Keratinocyte (primary cell): ENCODE results near the gene HES7. TPM values are rescaled to one million over a fixed set of nuclear protein-coding genes. Genes with fewer than 3 reads are reported as not detected.

ENCODE experiments used
- DNase-seq: peaks from one replicate; pipeline ENCODE4 v3.0.0-alpha.2; 2011; ENCODE audit warnings: low read depth, missing footprints, low spot score
- FAIRE-seq: peaks from 2 replicates; lab custom pipeline; 2011; peaks lifted over from hg19 to GRCh38; lab: Jason Lieb, UNC
- H2AFZ ChIP-seq: 2 replicates; pipeline ENCODE4 v1.6.0; 2012; ENCODE audit warnings: low read length, control low read depth, inconsistent platforms; ENCODE audit not compliant: control insufficient read depth
- H3K27ac ChIP-seq: 2 replicates; pipeline ENCODE4 v1.5.1; 2011; ENCODE audit warnings: low read length; ENCODE audit not compliant: control insufficient read depth, insufficient read depth
- H3K27me3 ChIP-seq: 3 replicates; pipeline ENCODE4 v1.6.0; 2011; ENCODE audit warnings: low read length; ENCODE audit not compliant: control insufficient read depth, insufficient read depth; ENCODE audit errors: extremely low read depth
- H3K36me3 ChIP-seq, 2 experiments: 2 replicates in 1 of 2; 3 replicates in 1 of 2; pipeline ENCODE4 v1.5.1; 2011; ENCODE audit warnings: low read length in 2 of 2, mild to moderate bottlenecking in 1 of 2; ENCODE audit not compliant: control insufficient read depth in 2 of 2, insufficient read depth in 2 of 2; ENCODE audit errors: extremely low read depth in 1 of 2
- H3K4me1 ChIP-seq: 3 replicates; pipeline ENCODE4 v1.5.1; 2011; ENCODE audit warnings: low read length; ENCODE audit not compliant: control insufficient read depth, insufficient read depth; ENCODE audit errors: extremely low read depth
- H3K4me2 ChIP-seq: 3 replicates; pipeline ENCODE4 v1.6.0; 2011; ENCODE audit warnings: low read depth, low read length; ENCODE audit not compliant: control insufficient read depth, insufficient read depth; ENCODE audit errors: extremely low read depth
- H3K4me3 ChIP-seq, 3 experiments: fragments of 200-600 bp in 1 of 3; sonication (generic) in 1 of 3; 2 replicates in 2 of 3; 3 replicates in 1 of 3; pipeline ENCODE4 v1.5.1; 2011 to 2016; ENCODE audit warnings: low read length in 3 of 3, mild to moderate bottlenecking in 3 of 3, control low read depth in 2 of 3, inconsistent platforms in 1 of 3, low read depth in 1 of 3, mixed read lengths in 1 of 3, mixed run types in 1 of 3, moderate library complexity in 1 of 3; ENCODE audit not compliant: control insufficient read depth in 2 of 3, insufficient read depth in 2 of 3; ENCODE audit errors: extremely low read depth in 1 of 3
- H3K79me2 ChIP-seq: 2 replicates; pipeline ENCODE4 v1.6.0; 2012; ENCODE audit warnings: low read length; ENCODE audit not compliant: control insufficient read depth, insufficient read depth
- H3K9ac ChIP-seq: 3 replicates; pipeline ENCODE4 v1.6.0; 2011; ENCODE audit warnings: low read length; ENCODE audit not compliant: control insufficient read depth, insufficient read depth; ENCODE audit errors: extremely low read depth
- H3K9me1 ChIP-seq: 3 replicates; pipeline ENCODE4 v1.6.0; 2011; ENCODE audit warnings: low read length; ENCODE audit not compliant: control insufficient read depth, insufficient read depth; ENCODE audit errors: extremely low read depth
- H3K9me3 ChIP-seq: 2 replicates; pipeline ENCODE4 v1.5.1; 2012; ENCODE audit warnings: low read depth, low read length; ENCODE audit not compliant: control insufficient read depth
- H4K20me1 ChIP-seq: 3 replicates; pipeline ENCODE4 v1.6.0; 2011; ENCODE audit warnings: low read length; ENCODE audit not compliant: control insufficient read depth, insufficient read depth; ENCODE audit errors: extremely low read depth
- EZH2 ChIP-seq: IDR thresholded peaks from one replicate; pipeline ENCODE4 v1.6.1; 2012; ENCODE audit warnings: inconsistent platforms, mild to moderate bottlenecking, low read length, moderate library complexity
- dilution Hi-C: fragments of 300-500 bp; cut with MboI; formaldehyde crosslinking; loops from one replicate; pipeline ENCODE4 v1.7.0; 2020; ENCODE audit warnings: low sequenced_read_pairs; ENCODE audit not compliant: extremely low pct_ligation_motif_present
- polyA plus RNA-seq, 5 experiments: library from polyadenylated mRNA; depleted of rRNA in 3 of 5; stranded (reverse) in 3 of 5; stranded (forward) in 1 of 5; unstranded in 1 of 5; fragments of >200 nt; gene quantifications; 1 replicate in 1 of 5; 2 replicates in 3 of 5; 3 replicates in 1 of 5; pipeline versions ENCODE4 v1.2.1 to v1.2.3, GENCODE V29; 2011 to 2012; ENCODE audit warnings: missing spikeins in 2 of 5, low read depth in 1 of 5, low replicate concordance in 1 of 5
- TF ChIP-seq, protein P1 (sequence below), 3 experiments: IDR thresholded peaks in 1 of 3; conservative IDR thresholded peaks in 1 of 3; optimal IDR thresholded peaks in 1 of 3; 2 replicates in 2 of 3; 3 replicates in 1 of 3; pipeline versions ENCODE3 to v1.5.1; 2011; ENCODE audit warnings: low read length in 3 of 3, mild to moderate bottlenecking in 3 of 3, moderate library complexity in 2 of 3, control low read depth in 1 of 3, inconsistent platforms in 1 of 3; ENCODE audit not compliant: insufficient read depth in 2 of 3; ENCODE audit errors: extremely low read depth in 1 of 3

HES7 gene
- polyA plus RNA-seq, 1 donor (not counting 4 experiments of a cell fraction or from before 2014, with no cell fraction given) = 0.33 TPM

GRCh38 chr17:8087075-8087951, 36.6 kb downstream of the HES7 start, which contains the start of gene ALOX12B:
Gene ALOX12B, minus strand, starts transcription at chr17:8087716. Its CDS starts 274 bp downstream, at chr17:8087442.
- H2AFZ ChIP-seq = no peak within 1 kb of the TSS
- no peaks in the 10 kb centered on the region for H3K9me3 ChIP-seq
- H3K9me1 ChIP-seq = no peaks in the 10 kb centered on the region
- H3K9ac ChIP-seq = no peak within 1 kb of the TSS
- dilution Hi-C loops = no loop called here
- TF ChIP-seq, protein P1, sequence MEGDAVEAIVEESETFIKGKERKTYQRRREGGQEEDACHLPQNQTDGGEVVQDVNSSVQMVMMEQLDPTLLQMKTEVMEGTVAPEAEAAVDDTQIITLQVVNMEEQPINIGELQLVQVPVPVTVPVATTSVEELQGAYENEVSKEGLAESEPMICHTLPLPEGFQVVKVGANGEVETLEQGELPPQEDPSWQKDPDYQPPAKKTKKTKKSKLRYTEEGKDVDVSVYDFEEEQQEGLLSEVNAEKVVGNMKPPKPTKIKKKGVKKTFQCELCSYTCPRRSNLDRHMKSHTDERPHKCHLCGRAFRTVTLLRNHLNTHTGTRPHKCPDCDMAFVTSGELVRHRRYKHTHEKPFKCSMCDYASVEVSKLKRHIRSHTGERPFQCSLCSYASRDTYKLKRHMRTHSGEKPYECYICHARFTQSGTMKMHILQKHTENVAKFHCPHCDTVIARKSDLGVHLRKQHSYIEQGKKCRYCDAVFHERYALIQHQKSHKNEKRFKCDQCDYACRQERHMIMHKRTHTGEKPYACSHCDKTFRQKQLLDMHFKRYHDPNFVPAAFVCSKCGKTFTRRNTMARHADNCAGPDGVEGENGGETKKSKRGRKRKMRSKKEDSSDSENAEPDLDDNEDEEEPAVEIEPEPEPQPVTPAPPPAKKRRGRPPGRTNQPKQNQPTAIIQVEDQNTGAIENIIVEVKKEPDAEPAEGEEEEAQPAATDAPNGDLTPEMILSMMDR (optimal IDR thresholded peaks at IDR 0.05 in 1 of 3, IDR thresholded peaks at IDR 0.05 in 1 of 3, conservative IDR thresholded peaks at IDR 0.05 in 1 of 3; ENCODE audit: extremely low read depth in 1 of 3, insufficient read depth in 2 of 3, low read length in 3 of 3) = no peak
- no peaks in the 10 kb centered on the region for H4K20me1 ChIP-seq
- peaks cover 2% of the 10 kb centered on the region for H3K4me1 ChIP-seq
- no peak within 1 kb of the TSS for H3K27ac ChIP-seq
- H3K4me3 ChIP-seq = no peak within 1 kb of the TSS
- DNase-seq = no peak
- H3K4me2 ChIP-seq = no peak within 1 kb of the TSS
- no peaks in the 10 kb centered on the region for H3K79me2 ChIP-seq
- no peaks in the 10 kb centered on the region for H3K36me3 ChIP-seq
- no peak for FAIRE-seq
- H3K27me3 ChIP-seq = peaks cover 12% of the 10 kb centered on the region

- peaks cover 5% of the 10 kb centered on the region for H3K27me3 ChIP-seq
- H3K27ac ChIP-seq = no peak overlapping the region
- FAIRE-seq (no peak), DNase-seq (no peak)
- H3K9me1 ChIP-seq = no peaks in the 10 kb centered on the region
- H2AFZ ChIP-seq = no peak overlapping the region
- H3K4me2 ChIP-seq = no peak overlapping the region
- no peaks in the 10 kb centered on the region for H3K9me3 ChIP-seq
- peaks cover 13% of the 10 kb centered on the region for H3K4me1 ChIP-seq
- TF ChIP-seq EZH2 = no peak
- TF ChIP-seq, protein P1 (optimal IDR thresholded peaks at IDR 0.05 in 1 of 3, IDR thresholded peaks at IDR 0.05 in 1 of 3, conservative IDR thresholded peaks at IDR 0.05 in 1 of 3; ENCODE audit: extremely low read depth in 1 of 3, insufficient read depth in 2 of 3, low read length in 3 of 3) = no peak
- H3K36me3 ChIP-seq = no peaks in the 10 kb centered on the region
- no peaks in the 10 kb centered on the region for H4K20me1 ChIP-seq
- H3K9ac ChIP-seq = no peak overlapping the region
- dilution Hi-C loops = no loop called here
- no peak overlapping the region for H3K4me3 ChIP-seq
- H3K79me2 ChIP-seq = no peaks in the 10 kb centered on the region
These were observed 39.7 kb downstream of the HES7 start for GRCh38 chr17:8084250-8084649.
